AG09319 (cell line): ENCODE measurements around the gene EXOSC10.

Experiments
- DNase-seq: peaks from one replicate; pipeline ENCODE4 v3.0.0-alpha.2; 2010; ENCODE audit warnings: low read depth; ENCODE audit errors: extremely low read depth
- CTCF ChIP-seq: IDR thresholded peaks from 2 replicates; pipeline ENCODE4 v1.5.1; 2011; ENCODE audit warnings: low read depth, mild to moderate bottlenecking, inconsistent platforms, low read length, moderate library complexity

EXOSC10 gene

GRCh38 chr1:11099310-11100148, at the start of gene EXOSC10:
Gene EXOSC10, minus strand, starts transcription at chr1:11099869. Its CDS starts 38 bp downstream, at chr1:11099831.
- DNase-seq: peak; percentile 65
- no peak for TF ChIP-seq CTCF

GRCh38 chr1:11147197-11147770, 47.6 kb upstream of the EXOSC10 start:
- no peak for DNase-seq

GRCh38 chr1:11145741-11146140, 46.1 kb upstream of the EXOSC10 start:
- no peak for TF ChIP-seq CTCF
- no peak for DNase-seq

More at GRCh38 chr1:11147197-11147770, 47.6 kb upstream of the EXOSC10 start:
- TF ChIP-seq CTCF: no peak

GRCh38 chr1:11144570-11145256, 45.0 kb upstream of the EXOSC10 start:
- TF ChIP-seq CTCF: no peak
- no peak for DNase-seq

GRCh38 chr1:11143907-11144306, 44.2 kb upstream of the EXOSC10 start:
- no peak for TF ChIP-seq CTCF

GRCh38 chr1:11143401-11143800, 43.7 kb upstream of the EXOSC10 start:
- no peak for DNase-seq
- no peak for TF ChIP-seq CTCF

More at GRCh38 chr1:11143907-11144306, 44.2 kb upstream of the EXOSC10 start:
- no peak for DNase-seq
